HepG2 (cell line): Measurements from ENCODE around the gene BTF3L4. TPM values are rescaled to one million over a fixed set of nuclear protein-coding genes. Genes with fewer than 3 reads are reported as not detected.

Experiments
- BHLHE40 ChIP-seq: IDR thresholded peaks from 2 replicates; pipeline ENCODE4 v1.6.1; 2011; ENCODE audit warnings: low read length, improper control_type of control experiment
- GLI4 ChIP-seq: sonication (generic); formaldehyde crosslinking; IDR thresholded peaks from 2 replicates; pipeline ENCODE4 v1.5.1; 2020; ENCODE audit warnings: missing genetic modification reagents, mild to moderate bottlenecking, moderate library complexity, borderline replicate concordance
- HOXA3 ChIP-seq: sonication (generic); formaldehyde crosslinking; IDR thresholded peaks from 2 replicates; pipeline ENCODE4 v1.5.0; 2020; ENCODE audit warnings: missing genetic modification reagents
- KMT2B ChIP-seq: IDR thresholded peaks from 2 replicates; pipeline ENCODE4 v1.6.1; 2016; ENCODE audit warnings: missing genetic modification reagents, missing compliant biosample characterization
- NR1H2 ChIP-seq: sonication (generic); formaldehyde crosslinking; IDR thresholded peaks from 2 replicates; pipeline ENCODE4 v1.8.1; 2022; ENCODE audit warnings: low read depth, missing genetic modification reagents, borderline replicate concordance
- POLR2G ChIP-seq: fragments of 200-400 bp; formaldehyde crosslinking; IDR thresholded peaks from 2 replicates; pipeline ENCODE4 v1.6.1; 2018; ENCODE audit warnings: mild to moderate bottlenecking, low read depth, low read length, moderate library complexity
- SALL1 ChIP-seq: sonication (generic); formaldehyde crosslinking; IDR thresholded peaks from 2 replicates; pipeline ENCODE4 v1.8.0; 2022; ENCODE audit warnings: mild to moderate bottlenecking, missing genetic modification reagents
- ZNF143 ChIP-seq: sonication (generic); formaldehyde crosslinking; IDR thresholded peaks from 2 replicates; pipeline ENCODE4 v1.4.0; 2020; ENCODE audit warnings: missing genetic modification reagents
- ZNF781 ChIP-seq: sonication (generic); formaldehyde crosslinking; IDR thresholded peaks from 2 replicates; pipeline ENCODE4 v1.5.1; 2020; ENCODE audit warnings: borderline replicate concordance, mild to moderate bottlenecking, missing genetic modification reagents; ENCODE audit errors: not compliant biosample characterization
- ZSCAN20 ChIP-seq: sonication (generic); formaldehyde crosslinking; IDR thresholded peaks from 2 replicates; pipeline ENCODE4 v1.4.0; 2020; ENCODE audit warnings: missing genetic modification reagents, mild to moderate bottlenecking, borderline replicate concordance
- ZSCAN21 ChIP-seq: sonication (generic); formaldehyde crosslinking; IDR thresholded peaks from 2 replicates; pipeline ENCODE4 v1.8.0; 2022; ENCODE audit warnings: mild to moderate bottlenecking, missing genetic modification reagents, moderate library complexity, borderline replicate concordance
- polyA plus RNA-seq, 8 experiments: library from polyadenylated mRNA; depleted of rRNA in 3 of 8; stranded (reverse) in 7 of 8; unstranded in 1 of 8; fragments of >200 nt; fragmentation: Illumina TruSeq in 4 of 8; extraction: Trizol in 4 of 8; gene quantifications; 2 replicates each; pipeline versions ENCODE4 v1.2.1 to v1.2.3, GENCODE V29; 2011 to 2016; ENCODE audit warnings: low read depth in 4 of 8, missing spikeins in 1 of 8, mixed read lengths in 1 of 8; ENCODE audit not compliant: insufficient read depth in 1 of 8
- total RNA-seq, 5 experiments: library from RNA; depleted of rRNA; stranded (reverse); fragments of >200 nt; fragmentation: Illumina TruSeq; extraction: Trizol; gene quantifications; 2 replicates each; pipeline ENCODE4 v1.2.3, GENCODE V29; 2016; ENCODE audit warnings: low read depth in 1 of 5
- TF ChIP-seq, protein P1 (sequence below): sonication (generic); IDR thresholded peaks from 2 replicates; pipeline ENCODE4 v1.6.1; 2016; ENCODE audit warnings: low read depth, borderline replicate concordance
- TF ChIP-seq, protein P2 (sequence below): sonication (generic); formaldehyde crosslinking; IDR thresholded peaks from 2 replicates; pipeline ENCODE4 v1.5.1; 2020; ENCODE audit warnings: missing genetic modification reagents, mild to moderate bottlenecking, borderline replicate concordance
- TF ChIP-seq, protein P3 (sequence below): sonication (generic); formaldehyde crosslinking; conservative IDR thresholded peaks from 2 replicates; pipeline ENCODE4 v1.8.0; 2022; ENCODE audit warnings: missing genetic modification reagents
- TF ChIP-seq, protein P4 (sequence below): IDR thresholded peaks from 2 replicates; pipeline ENCODE4 v1.4.0; 2020; ENCODE audit warnings: mild to moderate bottlenecking, missing genetic modification reagents

Gene BTF3L4
- total and polyA plus RNA-seq, 2 of the 13 experiments (the other 11 are each of a cell fraction or from before 2014, with no cell fraction given): 59.0 to 74.3 TPM

DNA sequence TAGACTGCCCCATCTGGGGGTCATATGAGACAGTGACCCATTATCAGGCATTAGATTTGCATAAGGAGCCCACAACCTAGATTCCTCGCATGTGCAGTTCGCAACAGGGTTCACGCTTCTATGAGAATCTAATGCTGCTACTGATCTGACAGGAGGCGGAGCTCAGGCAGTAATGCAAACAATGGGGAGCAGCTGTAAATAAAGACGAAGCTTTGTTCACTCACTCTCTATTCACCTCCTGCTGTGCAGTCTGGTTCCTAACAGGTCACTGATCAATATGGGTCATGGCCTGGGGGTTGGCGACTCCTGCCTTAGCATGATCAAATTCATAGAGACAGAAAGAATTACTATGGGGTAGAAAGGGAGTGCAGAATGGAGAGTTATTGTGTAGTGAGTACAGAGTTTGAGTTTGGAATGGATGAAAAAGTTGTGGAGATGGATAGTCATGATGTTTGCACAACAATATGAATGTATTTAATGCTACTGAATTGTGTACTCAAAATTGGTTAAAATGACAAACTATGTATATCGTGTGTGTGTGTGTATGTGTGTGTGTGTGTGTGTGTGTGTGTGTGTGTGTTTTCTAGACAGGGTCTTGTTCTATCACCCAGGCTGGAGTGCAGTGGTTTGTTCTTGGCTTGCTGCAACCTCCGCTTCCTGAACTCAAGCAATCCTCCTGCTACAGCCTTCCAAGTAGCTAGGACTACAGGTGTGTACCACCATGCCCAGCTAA lies 42.2 kb downstream of the BTF3L4 start (continued):
- TF ChIP-seq SALL1 (peak; percentile 96), KMT2B (CRISPR knock-in tag) (0 out of 2 replicates have a peak, but pooled peaks have one; percentile 28), HOXA3 (CRISPR knock-in tag) (peak; percentile 73; the same call in 1 of the 2 replicates), ZSCAN20 (CRISPR knock-in tag) (no peak), GLI4 (CRISPR knock-in tag) (no peak), BHLHE40 (peak; percentile 38; the same call in 1 of the 2 replicates), NR1H2 (CRISPR knock-in tag) (no peak), POLR2G (no peak), ZNF143 (no peak), ZNF781 (CRISPR knock-in tag) (no peak), ZSCAN21 (CRISPR knock-in tag) (no peak)
- TF ChIP-seq, protein P1, sequence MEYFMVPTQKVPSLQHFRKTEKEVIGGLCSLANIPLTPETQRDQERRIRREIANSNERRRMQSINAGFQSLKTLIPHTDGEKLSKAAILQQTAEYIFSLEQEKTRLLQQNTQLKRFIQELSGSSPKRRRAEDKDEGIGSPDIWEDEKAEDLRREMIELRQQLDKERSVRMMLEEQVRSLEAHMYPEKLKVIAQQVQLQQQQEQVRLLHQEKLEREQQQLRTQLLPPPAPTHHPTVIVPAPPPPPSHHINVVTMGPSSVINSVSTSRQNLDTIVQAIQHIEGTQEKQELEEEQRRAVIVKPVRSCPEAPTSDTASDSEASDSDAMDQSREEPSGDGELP: peak; percentile 85
- TF ChIP-seq, protein P2, sequence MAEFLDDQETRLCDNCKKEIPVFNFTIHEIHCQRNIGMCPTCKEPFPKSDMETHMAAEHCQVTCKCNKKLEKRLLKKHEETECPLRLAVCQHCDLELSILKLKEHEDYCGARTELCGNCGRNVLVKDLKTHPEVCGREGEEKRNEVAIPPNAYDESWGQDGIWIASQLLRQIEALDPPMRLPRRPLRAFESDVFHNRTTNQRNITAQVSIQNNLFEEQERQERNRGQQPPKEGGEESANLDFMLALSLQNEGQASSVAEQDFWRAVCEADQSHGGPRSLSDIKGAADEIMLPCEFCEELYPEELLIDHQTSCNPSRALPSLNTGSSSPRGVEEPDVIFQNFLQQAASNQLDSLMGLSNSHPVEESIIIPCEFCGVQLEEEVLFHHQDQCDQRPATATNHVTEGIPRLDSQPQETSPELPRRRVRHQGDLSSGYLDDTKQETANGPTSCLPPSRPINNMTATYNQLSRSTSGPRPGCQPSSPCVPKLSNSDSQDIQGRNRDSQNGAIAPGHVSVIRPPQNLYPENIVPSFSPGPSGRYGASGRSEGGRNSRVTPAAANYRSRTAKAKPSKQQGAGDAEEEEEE (CRISPR knock-in tag): no peak
- TF ChIP-seq, protein P3, sequence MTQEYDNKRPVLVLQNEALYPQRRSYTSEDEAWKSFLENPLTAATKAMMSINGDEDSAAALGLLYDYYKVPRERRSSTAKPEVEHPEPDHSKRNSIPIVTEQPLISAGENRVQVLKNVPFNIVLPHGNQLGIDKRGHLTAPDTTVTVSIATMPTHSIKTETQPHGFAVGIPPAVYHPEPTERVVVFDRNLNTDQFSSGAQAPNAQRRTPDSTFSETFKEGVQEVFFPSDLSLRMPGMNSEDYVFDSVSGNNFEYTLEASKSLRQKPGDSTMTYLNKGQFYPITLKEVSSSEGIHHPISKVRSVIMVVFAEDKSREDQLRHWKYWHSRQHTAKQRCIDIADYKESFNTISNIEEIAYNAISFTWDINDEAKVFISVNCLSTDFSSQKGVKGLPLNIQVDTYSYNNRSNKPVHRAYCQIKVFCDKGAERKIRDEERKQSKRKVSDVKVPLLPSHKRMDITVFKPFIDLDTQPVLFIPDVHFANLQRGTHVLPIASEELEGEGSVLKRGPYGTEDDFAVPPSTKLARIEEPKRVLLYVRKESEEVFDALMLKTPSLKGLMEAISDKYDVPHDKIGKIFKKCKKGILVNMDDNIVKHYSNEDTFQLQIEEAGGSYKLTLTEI (CRISPR knock-in tag): no peak
- TF ChIP-seq, protein P4, sequence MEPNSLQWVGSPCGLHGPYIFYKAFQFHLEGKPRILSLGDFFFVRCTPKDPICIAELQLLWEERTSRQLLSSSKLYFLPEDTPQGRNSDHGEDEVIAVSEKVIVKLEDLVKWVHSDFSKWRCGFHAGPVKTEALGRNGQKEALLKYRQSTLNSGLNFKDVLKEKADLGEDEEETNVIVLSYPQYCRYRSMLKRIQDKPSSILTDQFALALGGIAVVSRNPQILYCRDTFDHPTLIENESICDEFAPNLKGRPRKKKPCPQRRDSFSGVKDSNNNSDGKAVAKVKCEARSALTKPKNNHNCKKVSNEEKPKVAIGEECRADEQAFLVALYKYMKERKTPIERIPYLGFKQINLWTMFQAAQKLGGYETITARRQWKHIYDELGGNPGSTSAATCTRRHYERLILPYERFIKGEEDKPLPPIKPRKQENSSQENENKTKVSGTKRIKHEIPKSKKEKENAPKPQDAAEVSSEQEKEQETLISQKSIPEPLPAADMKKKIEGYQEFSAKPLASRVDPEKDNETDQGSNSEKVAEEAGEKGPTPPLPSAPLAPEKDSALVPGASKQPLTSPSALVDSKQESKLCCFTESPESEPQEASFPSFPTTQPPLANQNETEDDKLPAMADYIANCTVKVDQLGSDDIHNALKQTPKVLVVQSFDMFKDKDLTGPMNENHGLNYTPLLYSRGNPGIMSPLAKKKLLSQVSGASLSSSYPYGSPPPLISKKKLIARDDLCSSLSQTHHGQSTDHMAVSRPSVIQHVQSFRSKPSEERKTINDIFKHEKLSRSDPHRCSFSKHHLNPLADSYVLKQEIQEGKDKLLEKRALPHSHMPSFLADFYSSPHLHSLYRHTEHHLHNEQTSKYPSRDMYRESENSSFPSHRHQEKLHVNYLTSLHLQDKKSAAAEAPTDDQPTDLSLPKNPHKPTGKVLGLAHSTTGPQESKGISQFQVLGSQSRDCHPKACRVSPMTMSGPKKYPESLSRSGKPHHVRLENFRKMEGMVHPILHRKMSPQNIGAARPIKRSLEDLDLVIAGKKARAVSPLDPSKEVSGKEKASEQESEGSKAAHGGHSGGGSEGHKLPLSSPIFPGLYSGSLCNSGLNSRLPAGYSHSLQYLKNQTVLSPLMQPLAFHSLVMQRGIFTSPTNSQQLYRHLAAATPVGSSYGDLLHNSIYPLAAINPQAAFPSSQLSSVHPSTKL: peak; percentile 96
